NCI-H226 (cell line): ENCODE results near the gene TMEM115.

Experiments
- DNase-seq: peaks from one replicate; pipeline ENCODE4 v3.0.0-alpha.2; 2015

The TMEM115 gene

DNA sequence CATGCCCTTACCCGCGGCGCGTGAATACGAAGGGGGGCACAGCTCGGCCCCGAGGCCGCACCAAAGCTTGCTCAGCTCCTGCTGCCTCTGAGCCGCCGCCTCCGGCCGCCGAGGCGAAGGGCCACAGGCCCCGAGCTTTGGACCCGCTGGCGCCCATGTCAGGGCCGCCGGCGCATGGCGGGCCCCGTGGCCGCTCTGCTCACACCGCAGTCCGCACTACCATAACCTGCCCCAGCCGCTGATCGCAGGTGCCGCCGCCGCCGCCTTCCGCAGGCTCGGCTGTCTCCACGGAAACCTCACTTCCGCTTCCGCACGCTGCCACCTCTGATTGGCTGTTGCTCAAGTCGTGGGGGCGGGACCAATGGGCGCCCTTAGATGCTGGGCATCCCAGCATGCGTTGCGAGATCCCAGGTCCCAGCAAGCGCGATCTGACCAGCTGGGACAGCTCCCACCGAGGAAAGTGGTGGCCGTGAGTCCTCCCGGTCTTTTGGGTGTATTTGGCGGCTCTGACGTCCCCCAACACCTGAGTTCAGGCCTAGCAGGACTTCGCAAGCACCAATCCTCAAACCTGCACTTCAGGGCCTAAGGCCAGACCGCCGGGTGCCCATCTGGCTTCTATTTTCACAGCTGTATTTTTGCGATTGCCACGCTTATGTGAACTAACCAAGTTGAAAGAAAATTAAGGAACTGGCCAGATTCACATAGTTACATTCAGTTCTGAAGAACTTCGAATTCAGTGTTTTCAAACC, 31.2 kb downstream of the TMEM115 start, which contains the start of gene TUSC2:
TSS of gene TUSC2 (minus strand) at position 281 of the 749 bp plus-strand sequence. CDS start at position 157, 124 bp downstream.
- DNase-seq, result peak; percentile 82

DNA sequence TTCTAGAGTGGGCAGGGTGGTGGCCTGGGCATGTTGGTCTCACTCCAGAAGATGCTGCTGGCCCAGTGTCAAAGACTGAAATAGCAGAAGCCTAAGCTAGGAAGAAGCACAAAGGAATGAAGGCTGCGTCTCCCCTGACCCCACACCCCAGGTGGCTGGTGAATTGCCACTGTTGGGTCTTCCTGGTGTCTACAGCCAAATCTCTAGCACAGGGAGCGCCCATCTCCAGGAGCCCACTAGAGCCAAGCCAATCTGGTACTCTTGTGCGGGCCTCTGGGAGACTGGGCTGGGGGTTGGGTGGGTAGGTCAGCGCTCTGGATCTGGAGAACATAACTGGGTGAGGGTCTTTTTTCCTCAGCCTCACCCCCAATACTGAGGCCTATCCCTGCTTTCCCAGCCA, 32.2 kb downstream of the TMEM115 start:
- no peak for DNase-seq

GRCh38 chr3:50326182-50326541, 33.2 kb downstream of the TMEM115 start:
- DNase-seq, result no peak

DNA sequence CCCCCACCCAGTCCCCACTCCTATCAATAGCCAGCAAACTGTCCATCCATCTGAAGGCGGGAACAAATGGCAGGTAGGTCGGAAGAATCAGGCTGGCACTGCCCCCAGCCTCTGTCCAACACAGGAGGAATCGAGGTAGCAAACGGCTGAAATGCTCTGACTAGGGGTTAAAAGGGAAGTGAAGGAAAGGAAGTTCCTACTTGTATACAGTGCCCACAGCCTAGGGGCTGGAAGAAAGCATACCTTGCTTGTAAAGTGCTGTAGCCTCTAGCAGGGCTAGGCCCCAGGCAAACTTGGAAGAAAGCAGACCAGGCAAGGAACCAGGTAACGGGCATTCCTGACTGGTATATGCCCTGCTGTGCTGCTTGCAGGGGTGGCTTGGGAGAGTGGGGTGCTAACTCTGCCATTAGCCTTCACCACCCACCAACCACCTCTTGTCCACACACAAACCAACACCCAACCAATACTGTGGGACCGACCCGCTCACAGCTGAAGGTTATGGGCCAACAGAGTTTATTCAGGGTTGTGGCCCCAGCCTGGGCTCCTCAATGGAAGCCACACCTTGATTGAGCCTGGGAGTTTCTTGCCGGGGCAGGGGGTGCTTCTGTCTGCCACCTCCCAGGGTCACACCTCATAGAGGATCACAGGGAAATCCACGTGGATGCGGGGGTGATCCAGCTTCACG, 33.7 kb downstream of the TMEM115 start:
- no peak for DNase-seq

DNA sequence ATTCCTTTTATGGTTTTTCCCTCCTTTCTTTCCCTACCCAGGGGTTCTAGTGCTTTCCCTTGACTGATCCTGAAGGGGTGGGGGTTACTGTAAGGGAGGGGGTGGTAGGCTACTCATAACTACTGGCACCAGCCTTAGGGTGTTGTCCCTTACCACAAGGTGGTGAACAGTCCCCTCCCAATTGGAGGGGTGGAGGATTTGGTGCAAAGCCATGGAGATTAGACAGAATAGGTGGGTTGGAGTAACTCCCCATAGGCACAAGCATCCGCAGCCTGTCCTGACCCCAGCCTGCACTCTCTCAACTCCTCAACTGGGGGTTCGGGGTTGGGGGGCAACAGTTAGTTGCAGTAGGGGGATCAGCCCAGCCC, 34.2 kb downstream of the TMEM115 start:
- DNase-seq, result no peak

DNA sequence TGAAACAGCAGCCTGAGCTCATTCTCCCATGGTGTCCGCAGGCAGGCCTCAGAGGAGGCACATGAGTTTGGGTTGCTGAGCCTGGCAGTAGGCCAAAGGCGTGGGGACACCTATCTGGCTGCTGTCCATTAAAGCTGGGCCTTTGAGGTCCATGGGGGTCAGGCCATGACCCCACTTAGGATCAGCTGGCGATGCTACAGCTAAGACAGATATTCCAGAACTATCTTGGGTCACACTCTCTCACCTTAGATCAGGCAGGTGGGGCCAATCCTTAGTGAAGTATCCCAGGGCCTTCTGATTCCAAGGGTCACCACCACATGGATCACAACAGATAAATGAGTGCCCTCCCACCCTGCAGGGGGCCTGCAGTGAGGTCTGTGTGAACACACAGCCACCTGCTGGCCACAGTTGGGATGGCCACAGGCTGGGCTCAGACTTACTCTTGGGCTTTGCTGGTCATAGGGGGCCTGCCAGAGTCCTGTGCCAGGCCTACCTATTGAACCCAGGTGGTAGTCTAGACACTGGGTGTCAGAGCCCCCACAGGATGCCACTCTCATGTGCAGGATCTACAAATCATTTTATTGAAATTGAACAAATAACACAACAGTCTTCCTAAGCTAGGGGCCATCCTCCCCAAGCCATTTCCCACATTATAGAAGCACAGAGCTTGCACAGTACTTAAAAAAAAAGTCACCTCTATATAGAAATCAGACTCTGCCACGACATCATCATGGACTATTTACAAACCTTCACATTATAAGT, 34.8 kb downstream of the TMEM115 start:
- DNase-seq, result no peak

DNA sequence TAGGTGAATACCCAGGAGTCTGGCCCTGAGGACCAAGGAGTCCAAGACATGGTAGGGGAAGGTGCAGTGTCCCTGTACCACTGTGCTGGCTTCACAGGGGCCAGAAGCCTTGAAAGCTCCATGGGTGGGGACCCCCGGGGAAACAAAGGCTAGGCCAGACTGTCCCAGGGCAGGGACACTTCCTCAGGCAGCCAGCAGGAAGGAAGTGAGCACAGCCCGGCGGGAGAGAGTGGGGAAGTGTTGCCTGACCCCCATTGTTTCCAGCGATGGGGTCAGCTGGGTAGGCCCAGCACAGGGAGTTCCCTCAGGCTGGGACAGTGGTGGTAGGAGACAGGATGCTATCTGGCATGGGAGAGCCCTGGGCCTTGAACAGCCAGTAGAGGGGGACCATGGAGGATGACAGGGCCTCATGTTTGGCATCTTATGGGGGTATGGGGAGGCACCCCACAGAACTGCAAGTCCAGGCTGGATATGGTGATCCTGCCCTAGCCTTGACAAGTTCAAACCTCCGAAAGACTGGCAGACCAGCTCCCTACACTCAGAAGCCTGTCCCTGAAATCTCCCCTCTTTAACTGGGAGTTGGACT, 35.6 kb downstream of the TMEM115 start:
- no peak for DNase-seq

DNA sequence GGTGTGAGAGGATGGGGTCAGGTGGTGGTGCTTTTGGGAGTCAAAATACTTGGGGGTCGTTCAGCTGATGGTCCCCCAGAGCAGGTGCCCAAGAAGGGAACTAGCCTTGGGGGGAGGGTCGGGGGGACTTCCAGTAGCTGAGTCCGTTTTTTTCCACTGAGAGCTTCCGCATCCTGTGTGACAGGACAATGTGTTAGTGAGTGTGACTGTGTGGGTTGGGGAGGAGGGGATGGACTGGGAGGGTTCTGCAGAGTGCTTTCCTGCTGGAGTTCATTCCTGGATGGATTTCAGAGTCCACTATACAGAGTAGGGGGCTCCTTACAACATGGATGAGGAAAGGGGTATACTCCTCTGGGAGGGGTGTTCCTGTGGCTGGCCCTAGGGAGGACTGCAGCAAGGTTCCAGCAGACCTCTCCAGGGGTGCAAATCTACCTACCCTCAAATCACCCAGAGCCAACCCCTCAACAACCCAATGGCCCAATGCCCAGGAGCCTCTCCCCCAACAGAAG, 36.2 kb downstream of the TMEM115 start:
- no peak for DNase-seq

- DNase-seq, result no peak
These were observed 36.8 kb downstream of the TMEM115 start, which contains the start of gene HYAL2 for GRCh38 chr3:50322386-50323091. Gene HYAL2, minus strand, starts transcription at chr3:50322745. Its CDS starts 2,256 bp downstream, at chr3:50320489.

DNA sequence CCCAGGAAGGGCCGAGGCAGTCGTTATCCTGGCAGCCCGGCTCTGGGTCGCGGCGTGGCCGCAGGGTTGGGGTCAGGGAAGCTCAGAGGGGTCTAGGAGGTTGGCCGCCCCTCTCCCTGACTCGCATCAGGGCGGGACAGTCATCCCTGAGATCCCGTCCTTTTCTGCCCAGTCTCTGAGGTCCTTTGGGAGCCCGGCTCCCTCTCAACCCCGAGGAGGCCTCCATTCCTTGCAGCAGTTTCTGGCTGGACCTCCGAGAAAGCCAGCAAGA, 37.3 kb downstream of the TMEM115 start:
- no peak for DNase-seq

- peak; percentile 69 for DNase-seq
These were observed 37.8 kb downstream of the TMEM115 start for GRCh38 chr3:50321336-50322114.

DNA sequence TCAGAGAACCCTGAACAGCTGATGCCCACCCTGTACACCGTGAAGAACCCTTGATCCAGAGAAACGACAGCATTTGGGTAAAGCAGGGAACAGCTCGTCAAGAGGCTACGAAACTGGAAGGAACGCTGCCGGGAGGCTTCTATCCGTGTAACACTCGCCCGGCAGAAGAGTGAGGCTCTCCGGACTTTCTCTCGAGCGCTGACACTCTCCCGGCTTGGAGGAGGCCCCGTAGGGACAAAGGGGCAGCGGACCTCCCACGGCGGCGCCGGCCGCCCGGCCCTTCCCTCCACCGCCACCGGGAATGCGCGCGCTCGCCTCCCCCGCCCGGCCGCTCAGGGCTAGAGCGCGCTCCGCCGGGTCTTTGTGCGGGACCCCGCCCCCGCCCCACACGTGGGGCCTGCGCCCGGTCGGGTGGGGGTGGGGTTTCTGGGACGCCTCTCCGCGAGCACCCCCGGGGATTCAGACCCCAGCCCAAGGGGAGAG, 38.4 kb downstream of the TMEM115 start:
- no peak for DNase-seq

DNA sequence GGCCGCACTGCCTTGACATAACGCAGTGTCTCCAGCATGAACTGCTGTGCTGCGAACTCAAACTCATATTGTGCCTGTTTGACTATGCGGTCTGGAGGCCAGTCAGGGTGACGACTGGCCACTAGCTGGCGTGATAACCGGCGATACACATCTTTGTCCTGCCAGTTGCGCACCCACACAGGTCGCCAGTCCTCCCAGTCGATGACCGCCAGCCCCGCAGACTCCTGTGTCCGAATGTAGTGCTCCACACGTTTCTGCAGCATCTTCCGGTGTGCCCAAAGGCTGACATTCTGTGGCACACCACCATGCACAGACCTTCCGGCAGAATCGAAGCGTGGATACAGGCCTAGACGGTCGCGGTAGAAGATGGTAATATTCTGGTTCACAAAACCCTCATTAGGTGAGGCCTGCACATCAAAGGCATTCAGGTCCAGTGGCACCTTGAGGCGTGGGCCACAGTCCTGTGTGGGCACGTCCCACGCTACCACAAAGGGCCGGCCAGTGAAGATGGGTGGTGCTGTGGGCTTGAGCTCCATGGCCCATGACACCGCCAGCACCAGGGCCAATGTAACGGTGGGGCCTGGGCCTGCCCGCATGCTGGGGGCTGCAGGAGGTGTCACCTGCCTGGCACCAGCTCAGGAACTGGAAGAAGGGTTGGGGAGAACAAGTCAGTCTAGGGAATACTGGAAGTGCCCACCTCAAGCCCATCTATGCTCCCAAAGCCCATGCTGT, 39.3 kb downstream of the TMEM115 start:
- no peak for DNase-seq

GRCh38 chr3:50319181-50319893, 40.0 kb downstream of the TMEM115 start:
- DNase-seq, result no peak

DNA sequence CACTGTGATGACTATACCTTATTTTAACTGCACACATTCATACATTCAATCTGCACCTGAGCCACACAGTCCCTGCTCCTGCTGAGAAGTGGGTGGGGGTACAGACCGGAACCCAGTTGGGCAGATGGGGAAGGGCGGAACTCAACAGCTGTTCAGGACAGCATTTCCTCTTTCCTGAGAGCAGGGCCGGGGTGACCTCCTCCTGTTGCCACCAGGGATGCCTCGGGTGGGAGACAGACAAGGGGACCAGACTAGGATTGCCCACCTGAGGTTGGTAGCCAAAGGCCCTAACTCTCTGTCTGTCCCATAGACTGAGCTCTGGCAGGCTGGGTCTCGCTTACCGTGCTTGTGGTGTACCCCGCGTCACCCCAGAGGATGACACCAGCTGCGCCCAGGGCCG, 40.7 kb downstream of the TMEM115 start:
- DNase-seq, result no peak

DNA sequence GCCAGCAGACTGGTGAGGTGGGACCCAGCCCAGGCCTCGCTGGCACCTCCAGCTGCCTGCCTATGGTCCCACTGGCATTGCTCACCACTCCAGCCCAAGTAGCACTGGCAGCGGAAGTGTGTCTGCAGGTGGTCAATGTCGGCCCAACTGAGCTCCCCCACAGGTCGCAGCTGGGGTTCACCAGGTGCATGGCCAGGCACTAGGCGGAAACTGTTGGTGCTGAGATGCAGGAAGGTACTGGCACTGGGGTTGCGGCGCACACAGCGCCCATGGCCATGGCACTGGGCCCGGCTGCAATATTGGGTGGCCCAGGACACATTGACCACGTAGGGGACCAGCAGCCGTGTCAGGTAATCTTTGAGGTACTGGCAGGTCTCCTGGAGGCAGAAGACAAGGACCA, 41.2 kb downstream of the TMEM115 start:
- no peak for DNase-seq

GRCh38 chr3:50317300-50317699, 42.0 kb downstream of the TMEM115 start:
- DNase-seq, result no peak

GRCh38 chr3:50316657-50317242, 42.6 kb downstream of the TMEM115 start:
- DNase-seq, result peak; percentile 85

- no peak for DNase-seq
These were observed 44.5 kb downstream of the TMEM115 start for GRCh38 chr3:50314816-50315215.

GRCh38 chr3:50314342-50314741, 45.0 kb downstream of the TMEM115 start:
- DNase-seq, result no peak
